Tibial nerve (tissue), 4 donors: ENCODE measurements around the gene DBNDD2. TPM values are rescaled to one million over a fixed set of nuclear protein-coding genes. Genes with fewer than 3 reads are reported as not detected.

Source experiments
- DNase-seq, 2 donors: peaks; one replicate each; pipeline ENCODE4 v3.0.0-alpha.2; 2019; ENCODE audit warnings: low spot score in 2 of 2
- H3K27ac ChIP-seq, 4 donors: fragments of 200-600 bp; sonication (generic) in 3 of 4; one replicate each; pipeline ENCODE4 v1.5.1; 2017 to 2019; ENCODE audit warnings: mild to moderate bottlenecking in 1 of 4
- H3K27me3 ChIP-seq, 2 donors: fragments of 200-600 bp; sonication (generic) in 1 of 2; one replicate each; pipeline versions ENCODE4 v1.5.1 to v1.6.0; 2017 to 2019
- H3K36me3 ChIP-seq, 3 donors: fragments of 200-600 bp; sonication (generic); one replicate each; pipeline ENCODE4 v1.5.1; 2018 to 2019
- H3K4me1 ChIP-seq, 4 donors: fragments of 200-600 bp; sonication (generic) in 3 of 4; one replicate each; pipeline ENCODE4 v1.5.1; 2017 to 2019
- H3K4me3 ChIP-seq, 4 donors: fragments of 200-600 bp; sonication (generic) in 3 of 4; one replicate each; pipeline ENCODE4 v1.5.1; 2017 to 2019; ENCODE audit warnings: mild to moderate bottlenecking in 1 of 4, moderate library complexity in 1 of 4
- H3K9me3 ChIP-seq, 4 donors: fragments of 200-600 bp; sonication (generic) in 3 of 4; one replicate each; pipeline ENCODE4 v1.5.1; 2017 to 2019
- CTCF ChIP-seq, 5 experiments: fragments of 200-600 bp in 3 of 5; fragments of 450-650 bp in 2 of 5; sonication (generic) in 3 of 5; IDR thresholded peaks; one replicate each; pipeline ENCODE4 v1.5.1; 2016 to 2019; ENCODE audit warnings: antibody characterized with exemption in 5 of 5, mild to moderate bottlenecking in 3 of 5, moderate library complexity in 2 of 5
- EP300 ChIP-seq, 2 donors: sonication (generic); formaldehyde crosslinking; IDR thresholded peaks; one replicate each; pipeline ENCODE4 v1.6.1; 2017; ENCODE audit warnings: antibody characterized with exemption in 2 of 2, mild to moderate bottlenecking in 1 of 2
- POLR2A ChIP-seq, 2 donors: fragments of 450-650 bp; IDR thresholded peaks; one replicate each; pipeline ENCODE4 v1.6.1; 2017; ENCODE audit warnings: antibody characterized with exemption in 2 of 2, mild to moderate bottlenecking in 2 of 2, moderate library complexity in 2 of 2
- WGBS, 2 donors: methylation state at CpG; one replicate each; pipeline ENCODE4 v1.1.5; 2018; 5-methylcytosine and 5-hydroxymethylcytosine counted together
- total RNA-seq, 4 donors: library from RNA; depleted of rRNA; stranded (reverse); fragments of >200 nt; gene quantifications; one replicate each; pipeline ENCODE4 v1.1.0, GENCODE V29; 2016

DBNDD2 gene
- total RNA-seq, 4 donors from 2014 or later, result 36.3 to 63.3 (median 51.1) TPM

- Histone ChIP-seq H3K36me3 (peaks cover 0 to 24% (median 0%) of the 10 kb centered on the region in 3 donors), H3K27ac (peak overlapping the region; percentile 37 to 87 (median 78)), H3K9me3 (no peaks in the 10 kb centered on the region), H3K27me3 (no peaks in the 10 kb centered on the region), H3K4me3 (peak overlapping the region; percentile 29 to 58 (median 55)), H3K4me1 (peaks cover 0 to 20% (median 14%) of the 10 kb centered on the region in 4 donors)
- TF ChIP-seq CTCF (IDR thresholded peaks at IDR 0.05) (peak; percentile 78 to 83 (median 80)), POLR2A (IDR thresholded peaks at IDR 0.05) (peak in 1 of 2 donors; percentile 8), EP300 (IDR thresholded peaks at IDR 0.05) (peak in 1 of 2 donors; percentile 51)
- WGBS, 2 donors, result 7 to 15% methylated on average over 32 to 34 of the region's 38 CpGs
- peak; percentile 71 to 84 for DNase-seq
These were observed 34.6 kb upstream of the DBNDD2 start for GRCh38 chr20:45373353-45374100.

GRCh38 chr20:45374101-45374467 lies 34.0 kb upstream of the DBNDD2 start:
- no peak for DNase-seq
- TF ChIP-seq CTCF (IDR thresholded peaks at IDR 0.05) (no peak), EP300 (IDR thresholded peaks at IDR 0.05) (no peak)
- peaks cover 0 to 22% (median 0%) of the 10 kb centered on the region in 3 donors for H3K36me3 ChIP-seq
- 56 to 66% methylated on average over 9 of the region's 9 CpGs for WGBS, 2 donors
- H3K4me1 ChIP-seq, result peaks cover 0 to 20% (median 12%) of the 10 kb centered on the region in 4 donors
- H3K27me3 ChIP-seq, result no peaks in the 10 kb centered on the region
- peak overlapping the region in 3 of 4 donors; percentile 78 to 87 (median 79) for H3K27ac ChIP-seq
- peak overlapping the region in 3 of 4 donors; percentile 55 to 58 (median 55) for H3K4me3 ChIP-seq
- H3K9me3 ChIP-seq, result no peaks in the 10 kb centered on the region

- no peaks in the 10 kb centered on the region for H3K9me3 ChIP-seq
- peaks cover 0 to 20% (median 0%) of the 10 kb centered on the region in 3 donors for H3K36me3 ChIP-seq
- no peak overlapping the region for H3K27ac ChIP-seq
- H3K4me3 ChIP-seq, result no peak overlapping the region
- no peak for DNase-seq
- TF ChIP-seq EP300 (IDR thresholded peaks at IDR 0.05), result no peak
- no peak for TF ChIP-seq CTCF (IDR thresholded peaks at IDR 0.05)
- TF ChIP-seq POLR2A (IDR thresholded peaks at IDR 0.05), result no peak
- H3K27me3 ChIP-seq, result no peaks in the 10 kb centered on the region
- peaks cover 0 to 20% (median 12%) of the 10 kb centered on the region in 4 donors for H3K4me1 ChIP-seq
- 87 to 88% methylated on average over 13 of the region's 14 CpGs for WGBS, 2 donors
These were observed 33.1 kb upstream of the DBNDD2 start for GRCh38 chr20:45374966-45375365.

- WGBS, 2 donors, result 78% methylated on average over 11 of the region's 11 CpGs
- H3K27ac ChIP-seq, result no peak overlapping the region
- H3K36me3 ChIP-seq, result peaks cover 0 to 14% (median 0%) of the 10 kb centered on the region in 3 donors
- H3K27me3 ChIP-seq, result no peaks in the 10 kb centered on the region
- TF ChIP-seq CTCF (IDR thresholded peaks at IDR 0.05), result no peak
- TF ChIP-seq POLR2A (IDR thresholded peaks at IDR 0.05), result no peak
- no peak for TF ChIP-seq EP300 (IDR thresholded peaks at IDR 0.05)
- no peak overlapping the region for H3K4me3 ChIP-seq
- DNase-seq, result no peak
- no peaks in the 10 kb centered on the region for H3K9me3 ChIP-seq
- peaks cover 0 to 19% (median 12%) of the 10 kb centered on the region in 4 donors for H3K4me1 ChIP-seq
These were observed 30.8 kb upstream of the DBNDD2 start for GRCh38 chr20:45377269-45377668.

GRCh38 chr20:45378191-45378590 lies 29.9 kb upstream of the DBNDD2 start, which contains the start of gene TP53TG5:
Gene TP53TG5, minus strand, starts transcription at chr20:45378325. Its CDS starts 89 bp downstream, at chr20:45378236.
- Histone ChIP-seq H3K27ac (no peak within 1 kb of the TSS), H3K4me1 (peaks cover 0 to 10% (median 6%) of the 10 kb centered on the region in 4 donors), H3K27me3 (no peaks in the 10 kb centered on the region), H3K9me3 (no peaks in the 10 kb centered on the region), H3K36me3 (peaks cover 0 to 14% (median 0%) of the 10 kb centered on the region in 3 donors), H3K4me3 (no peak within 1 kb of the TSS)
- 85 to 94% methylated on average over 1 of the region's 1 CpG for WGBS, 2 donors
- TF ChIP-seq POLR2A (IDR thresholded peaks at IDR 0.05) (no peak), CTCF (IDR thresholded peaks at IDR 0.05) (no peak), EP300 (IDR thresholded peaks at IDR 0.05) (no peak)
- DNase-seq, result no peak
